ENCODE results near the gene WDR62. TPM values are rescaled to one million over a fixed set of nuclear protein-coding genes. Genes with fewer than 3 reads are reported as not detected.
"Not testable (repeated sequence)": the region's sequence is repeated elsewhere in the genome, so short reads cannot be mapped to it uniquely, and the experiment has no call there.

The WDR62 gene
- total RNA-seq, 1 donor from 2014 or later = 0.70 TPM

GRCh38 chr19:36032251-36033104 is 22.2 kb upstream of the WDR62 start, which contains the start of gene CLIP3:
Gene CLIP3, minus strand, starts transcription at chr19:36032873. Its CDS starts 516 bp downstream, at chr19:36032357.
- no peak for DNase-seq (ENCODE audit: low read depth)

- DNase-seq (ENCODE audit: low read depth) = no peak
These were observed 14.2 kb upstream of the WDR62 start for GRCh38 chr19:36040495-36040894.

DNA sequence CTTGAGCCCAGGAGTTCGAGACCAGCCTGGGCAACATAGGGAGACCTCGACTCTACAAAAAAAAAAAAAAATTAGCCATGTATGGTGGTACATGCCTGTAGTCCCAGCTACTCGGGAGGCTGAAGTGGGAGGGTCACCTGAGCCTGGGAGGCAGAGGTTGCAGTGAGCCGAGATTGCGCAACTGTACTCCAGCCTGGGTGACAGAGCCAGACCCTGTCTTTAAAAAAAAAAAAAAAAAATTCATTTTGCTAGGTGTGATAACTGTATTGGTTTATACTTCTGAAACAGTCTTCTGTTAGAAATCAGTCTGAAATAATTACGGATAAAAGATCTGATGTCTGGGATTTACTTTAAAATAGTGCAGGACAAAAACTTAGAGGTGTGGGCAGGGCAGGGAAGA is 13.6 kb upstream of the WDR62 start:
- not testable (repeated sequence) for DNase-seq (ENCODE audit: low read depth)

- peak; percentile 87 for DNase-seq (ENCODE audit: low read depth)
These were observed 12.9 kb upstream of the WDR62 start for GRCh38 chr19:36041831-36042230.

DNA sequence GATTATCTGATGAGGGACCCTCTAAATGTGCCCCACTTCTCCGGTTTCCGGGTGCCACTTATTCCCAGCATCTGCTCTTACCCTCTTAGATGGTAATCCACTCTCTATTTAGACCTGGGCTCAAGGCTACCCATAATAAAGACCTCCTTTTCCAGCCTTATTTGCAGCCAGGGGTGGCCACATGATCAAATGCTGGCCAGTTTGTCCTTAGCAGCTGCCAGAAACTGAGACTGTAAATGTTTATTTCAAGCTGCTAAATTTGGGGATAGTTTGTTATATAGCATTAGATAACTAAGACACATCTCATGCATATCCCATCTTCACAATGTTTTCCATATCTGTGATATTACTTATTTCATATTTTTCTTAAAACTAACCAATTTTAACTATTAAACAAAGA is 10.7 kb upstream of the WDR62 start:
- DNase-seq (ENCODE audit: low read depth) = no peak

DNA sequence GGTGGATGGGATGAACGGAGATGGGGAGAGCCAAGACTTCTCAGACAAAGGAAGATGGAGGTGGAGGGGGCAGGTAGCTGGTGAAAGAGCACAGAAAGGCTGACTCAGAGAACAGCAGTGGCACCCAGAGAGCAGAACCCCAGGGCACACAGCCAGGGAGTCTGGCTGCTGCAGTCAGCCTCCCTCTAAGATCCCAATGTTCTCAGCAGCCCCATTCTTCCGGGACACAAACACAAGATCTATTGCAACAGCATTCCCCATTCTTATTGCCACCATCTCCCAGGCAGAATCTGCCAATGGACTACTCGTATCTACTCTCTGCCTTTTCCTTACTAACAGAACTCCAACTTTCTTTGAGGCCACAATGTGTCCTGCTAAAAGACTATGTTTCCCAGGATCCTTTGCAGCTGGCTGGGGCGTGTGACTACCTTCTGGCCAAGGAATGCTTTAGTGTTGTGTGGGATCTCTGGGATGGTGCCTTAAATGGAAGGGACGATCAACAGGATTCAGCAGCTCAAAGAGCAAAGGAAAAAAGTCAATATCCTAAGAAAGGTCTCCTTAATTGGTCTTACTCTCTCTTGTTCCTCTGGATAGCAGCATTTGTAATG is 8.2 kb upstream of the WDR62 start:
- DNase-seq (ENCODE audit: low read depth) = no peak

GRCh38 chr19:36047835-36048234 is 6.9 kb upstream of the WDR62 start:
- DNase-seq (ENCODE audit: low read depth) = no peak

DNA sequence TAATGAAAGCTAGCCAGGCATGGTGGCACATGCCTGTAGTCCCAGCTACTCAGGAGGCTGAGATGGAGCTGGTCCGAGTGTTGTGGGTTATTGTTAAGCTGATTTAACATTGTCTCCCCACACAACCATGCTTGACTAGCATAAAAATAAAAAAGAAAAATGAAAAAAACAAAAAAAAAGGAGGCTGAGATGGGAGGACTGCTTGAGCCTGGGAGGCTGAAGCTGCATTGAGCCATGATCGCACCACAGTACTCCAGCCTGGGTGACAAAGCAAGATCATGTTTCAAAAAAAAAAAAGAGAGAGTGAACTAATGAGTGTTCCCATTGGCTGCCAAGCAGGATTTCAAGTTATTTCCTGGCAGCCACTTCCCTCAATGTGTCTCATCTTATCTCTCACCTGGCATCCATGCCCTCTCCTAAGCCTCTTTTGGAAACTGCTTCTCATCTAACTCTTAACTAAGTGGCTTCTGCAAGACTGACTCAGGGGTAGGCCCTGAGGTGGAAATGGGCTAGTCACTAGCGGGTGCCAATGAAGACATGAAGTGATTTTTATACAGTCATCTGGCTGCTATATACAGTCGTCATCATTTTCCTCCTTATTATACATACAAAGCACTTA is 5.5 kb upstream of the WDR62 start:
- DNase-seq (ENCODE audit: low read depth) = no peak

DNA sequence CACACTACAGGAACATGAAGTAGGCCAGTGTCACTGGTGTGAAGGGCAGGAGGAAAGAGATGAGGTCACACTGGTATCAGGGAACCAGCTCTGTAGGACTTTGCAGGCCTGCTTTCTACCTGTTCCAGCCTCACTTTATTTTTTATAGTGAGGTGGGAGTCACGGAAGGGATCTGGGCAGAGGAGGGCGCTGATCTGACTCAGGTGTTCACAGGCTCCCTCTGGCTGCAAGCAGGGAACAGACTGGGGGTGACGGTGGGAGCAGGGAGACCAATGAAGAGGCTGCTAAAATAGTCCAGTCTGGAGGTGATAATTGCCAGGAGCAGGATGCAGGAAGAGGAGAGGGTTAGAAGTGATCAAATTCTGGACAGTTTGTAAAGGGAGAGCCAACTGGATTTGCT is 3.5 kb upstream of the WDR62 start:
- DNase-seq (ENCODE audit: low read depth) = no peak

DNA sequence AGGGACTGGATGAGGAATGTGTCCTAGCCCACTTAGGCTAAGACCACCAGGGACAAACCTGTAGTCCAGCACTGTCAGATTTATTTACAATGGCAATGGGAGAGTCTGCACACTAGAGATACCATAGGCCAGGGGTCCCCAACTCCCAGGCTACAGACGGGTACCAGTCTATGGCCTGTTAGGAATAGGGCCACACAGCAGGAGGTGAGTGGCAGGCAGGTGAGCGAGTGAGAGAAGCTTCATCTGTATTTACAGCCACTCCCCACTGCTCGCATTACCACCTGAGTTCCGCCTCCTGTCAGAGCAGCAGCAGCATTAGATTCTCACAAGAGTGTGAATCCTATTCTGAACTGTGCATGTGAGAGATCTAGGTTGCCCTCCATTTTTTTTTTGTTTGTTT is 3.1 kb upstream of the WDR62 start:
- DNase-seq (ENCODE audit: low read depth) = no peak

DNA sequence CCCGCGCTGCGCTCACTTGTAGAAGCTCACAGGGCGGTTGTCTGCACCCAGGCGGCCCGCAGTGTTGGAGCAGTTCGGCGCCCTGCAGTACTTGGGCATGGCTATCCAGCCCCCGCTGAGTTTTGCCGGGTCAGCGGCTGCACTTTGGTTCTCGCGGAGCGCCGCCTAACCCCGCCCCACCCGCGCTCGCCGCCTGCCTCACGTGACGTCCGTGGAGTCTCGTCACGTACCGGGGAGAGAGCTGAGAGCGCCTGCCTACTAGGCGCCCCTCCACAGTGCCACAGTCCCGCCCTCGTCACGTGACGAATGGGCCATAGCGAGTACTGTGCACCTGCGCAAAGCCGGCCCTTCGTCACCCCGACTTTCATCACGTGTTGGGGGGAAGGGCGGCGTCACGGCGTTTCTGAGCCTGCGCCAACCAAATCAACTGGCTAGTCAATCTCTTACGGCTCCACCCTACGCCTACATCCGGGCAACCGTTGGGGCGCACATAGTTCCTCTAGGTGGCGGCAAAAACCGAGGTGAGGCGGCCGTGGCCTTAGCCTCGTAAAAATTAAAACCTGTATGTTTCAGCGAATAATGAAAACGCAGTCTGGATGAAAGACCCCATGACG is 471 bp upstream of the WDR62 start, which contains the start of gene THAP8:
Gene THAP8 (minus strand): TSS at position 167 of the 614 bp plus-strand sequence. CDS start 68 bp downstream, at position 99.
- peak; percentile 96 for DNase-seq (ENCODE audit: low read depth)

DNA sequence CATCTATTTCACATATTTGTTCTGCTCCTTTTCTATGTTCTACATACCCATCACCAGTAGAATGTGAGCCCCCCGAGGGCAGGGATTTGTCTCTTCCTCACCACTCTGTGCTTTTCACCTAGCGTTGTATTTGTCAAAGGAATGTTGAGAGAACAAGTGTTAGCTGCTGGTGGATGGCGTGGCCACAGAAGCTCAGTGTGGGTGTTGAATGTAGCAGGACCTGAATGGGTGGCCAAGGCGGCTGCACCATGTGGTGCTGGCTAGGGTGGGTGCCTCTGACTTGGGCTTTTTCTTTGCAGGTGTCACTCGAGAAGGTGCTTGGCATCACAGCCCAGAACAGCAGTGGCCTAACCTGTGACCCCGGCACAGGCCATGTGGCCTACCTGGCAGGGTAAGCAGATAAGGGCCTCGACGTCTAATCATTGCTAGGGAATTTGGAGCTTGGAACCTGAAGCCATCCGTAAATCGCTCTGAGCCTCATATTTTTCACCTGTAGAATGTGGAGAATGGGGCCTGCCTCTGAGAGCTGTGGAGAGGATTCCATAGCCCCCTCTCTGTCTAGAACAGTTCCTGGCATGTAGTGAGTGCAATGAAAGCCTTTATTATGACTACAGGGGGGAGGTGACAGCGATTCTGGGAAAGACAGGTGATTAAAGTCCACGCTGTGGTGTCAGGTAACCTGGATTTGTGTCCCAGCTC is 3.9 kb downstream of the WDR62 start:
- DNase-seq (ENCODE audit: low read depth) = no peak

GRCh38 chr19:36059180-36059910 is 4.6 kb downstream of the WDR62 start:
- DNase-seq (ENCODE audit: low read depth) = no peak

DNA sequence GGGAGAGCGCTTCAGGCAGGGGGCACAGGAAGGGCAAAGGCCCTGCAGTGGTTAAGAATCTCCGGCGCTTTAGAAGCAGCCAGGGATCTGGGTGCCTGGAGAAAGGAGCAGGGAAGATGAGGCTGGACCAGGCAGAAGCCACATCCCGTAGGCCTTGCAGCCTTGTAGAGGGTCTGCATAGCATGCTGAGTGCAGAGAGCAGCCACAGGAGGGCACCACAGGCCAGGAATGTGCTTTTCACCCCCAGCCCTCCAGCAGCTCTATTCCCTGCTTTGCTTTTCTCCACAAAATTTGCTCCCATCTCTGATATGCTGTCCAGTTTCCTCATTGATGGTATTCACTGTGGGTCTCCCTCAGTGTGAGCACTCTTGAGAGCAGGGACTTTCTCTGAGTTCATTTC is 5.7 kb downstream of the WDR62 start:
- peak; percentile 52 for DNase-seq (ENCODE audit: low read depth)

GRCh38 chr19:36061367-36061766 is 6.7 kb downstream of the WDR62 start:
- DNase-seq (ENCODE audit: low read depth) = no peak

DNA sequence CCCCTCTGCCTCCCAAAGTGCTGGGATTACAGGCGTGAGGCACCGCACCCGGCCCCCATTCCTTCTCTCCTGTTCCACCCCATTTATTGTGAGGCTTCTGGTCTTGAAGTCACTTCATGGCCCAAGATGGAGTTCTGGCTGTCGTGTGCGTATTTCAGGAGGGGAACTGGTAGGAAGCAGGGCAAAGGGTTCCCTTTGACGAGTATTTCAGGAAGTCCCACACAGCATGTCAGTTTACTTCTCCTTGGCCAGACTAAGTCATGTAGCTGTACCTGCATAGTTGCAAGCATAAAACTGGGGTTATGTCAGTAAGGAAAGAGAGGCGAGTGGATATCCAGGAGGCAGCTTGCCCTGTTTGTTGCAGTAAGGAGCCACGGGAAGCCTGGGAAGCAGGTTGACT is 10.1 kb downstream of the WDR62 start:
- no peak for DNase-seq (ENCODE audit: low read depth)

GRCh38 chr19:36067681-36068080 is 13.0 kb downstream of the WDR62 start:
- no peak for DNase-seq (ENCODE audit: low read depth)

DNA sequence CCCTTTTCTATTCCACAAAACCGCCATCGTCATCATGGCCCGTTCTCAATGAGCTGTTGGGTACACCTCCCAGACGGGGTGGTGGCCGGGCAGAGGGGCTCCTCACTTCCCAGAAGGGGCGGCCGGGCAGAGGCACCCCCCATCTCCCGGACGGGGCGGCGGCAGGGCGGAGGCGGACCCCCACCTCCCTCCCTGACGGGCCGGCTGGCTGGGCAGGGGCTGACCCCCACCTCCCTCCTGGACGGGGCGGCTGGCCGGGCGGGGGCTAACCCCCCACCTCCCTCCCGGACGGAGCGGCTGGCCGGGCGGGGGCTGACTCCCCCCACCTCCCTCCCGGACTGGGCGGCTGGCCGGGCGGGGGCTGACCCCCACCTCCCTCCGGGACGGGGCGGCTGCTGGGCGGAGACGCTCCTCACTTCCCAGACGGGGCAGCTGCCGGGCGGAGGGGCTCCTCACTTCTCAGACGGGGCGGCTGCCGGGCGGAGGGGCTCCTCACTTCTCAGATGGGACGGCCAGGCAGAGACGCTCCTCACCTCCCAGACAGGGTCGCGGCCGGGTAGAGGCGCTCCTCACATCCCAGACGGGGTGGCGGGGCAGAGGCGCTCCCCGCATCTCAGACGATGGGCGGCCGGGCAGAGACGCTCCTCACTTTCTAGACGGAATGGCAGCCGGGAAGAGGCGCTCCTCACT is 14.3 kb downstream of the WDR62 start:
- DNase-seq (ENCODE audit: low read depth) = not testable (repeated sequence)

DNA sequence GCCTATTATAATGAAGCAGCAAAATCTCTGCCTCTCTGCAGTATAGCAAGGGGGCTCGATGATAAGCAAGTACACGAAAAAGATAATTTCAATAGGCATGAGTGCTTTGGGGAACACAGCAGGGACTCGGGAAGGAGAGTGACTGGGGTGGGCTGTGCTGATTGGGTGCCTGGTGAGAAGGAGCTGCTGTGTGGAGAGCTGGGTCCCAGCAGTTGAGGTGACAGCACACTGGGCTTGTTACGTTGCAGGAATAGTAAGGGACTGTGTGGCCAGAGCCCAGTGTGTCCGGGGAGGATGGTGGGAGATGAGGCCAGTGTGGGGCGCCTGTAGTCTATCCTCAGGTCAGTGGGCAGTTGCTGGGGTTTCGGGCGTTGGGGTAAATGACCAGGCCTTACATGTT is 17.4 kb downstream of the WDR62 start:
- no peak for DNase-seq (ENCODE audit: low read depth)

GRCh38 chr19:36073121-36073876 is 18.6 kb downstream of the WDR62 start:
- DNase-seq (ENCODE audit: low read depth) = no peak

Data from renal cortical epithelial cell (primary cell).